HFF-Myc (cell line): Measurements from ENCODE around the gene SLC5A2.

ENCODE experiments used
- DNase-seq: peaks from one replicate; pipeline ENCODE4 v3.0.0-alpha.2; 2011; ENCODE audit warnings: low read depth; ENCODE audit errors: extremely low read depth
- H3K4me3 ChIP-seq: replicated peaks from 2 replicates; pipeline ENCODE4 v1.5.1; 2011; ENCODE audit warnings: low read depth, mild to moderate bottlenecking, control low read depth, low read length
- TF ChIP-seq, protein P1 (sequence below): IDR thresholded peaks from 2 replicates; pipeline ENCODE4 v1.5.1; 2012; ENCODE audit warnings: mild to moderate bottlenecking, low read depth, low read length, control low read depth; ENCODE audit errors: missing control alignments

Gene SLC5A2

DNA sequence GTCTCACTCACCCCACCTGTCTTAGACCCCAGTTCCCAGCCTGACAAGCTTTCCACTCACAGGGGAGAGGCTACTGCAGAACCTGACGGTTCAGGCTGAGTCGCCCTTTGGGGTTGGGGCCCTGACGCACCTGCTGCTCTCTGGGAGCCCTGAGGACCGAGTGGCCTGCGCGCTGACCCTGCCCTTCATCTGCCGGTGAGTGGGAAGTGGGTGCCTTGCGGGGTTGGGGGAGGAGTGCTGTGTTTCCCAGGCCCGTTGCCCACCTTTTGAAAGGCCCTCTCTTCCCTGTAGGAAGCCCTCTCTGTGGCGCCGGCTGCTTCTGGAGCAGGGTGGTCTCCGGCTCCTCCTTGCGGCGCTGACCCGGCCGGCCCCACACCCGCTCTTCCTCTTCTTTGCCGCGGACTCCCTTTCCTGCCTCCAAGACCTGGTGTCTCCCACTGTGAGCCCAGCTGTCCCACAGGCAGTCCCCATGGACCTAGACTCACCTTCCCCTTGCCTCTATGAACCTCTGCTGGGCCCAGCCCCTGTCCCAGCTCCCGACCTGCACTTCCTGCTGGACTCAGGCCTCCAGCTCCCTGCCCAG, 17.0 kb upstream of the SLC5A2 start:
- TF ChIP-seq, protein P1, sequence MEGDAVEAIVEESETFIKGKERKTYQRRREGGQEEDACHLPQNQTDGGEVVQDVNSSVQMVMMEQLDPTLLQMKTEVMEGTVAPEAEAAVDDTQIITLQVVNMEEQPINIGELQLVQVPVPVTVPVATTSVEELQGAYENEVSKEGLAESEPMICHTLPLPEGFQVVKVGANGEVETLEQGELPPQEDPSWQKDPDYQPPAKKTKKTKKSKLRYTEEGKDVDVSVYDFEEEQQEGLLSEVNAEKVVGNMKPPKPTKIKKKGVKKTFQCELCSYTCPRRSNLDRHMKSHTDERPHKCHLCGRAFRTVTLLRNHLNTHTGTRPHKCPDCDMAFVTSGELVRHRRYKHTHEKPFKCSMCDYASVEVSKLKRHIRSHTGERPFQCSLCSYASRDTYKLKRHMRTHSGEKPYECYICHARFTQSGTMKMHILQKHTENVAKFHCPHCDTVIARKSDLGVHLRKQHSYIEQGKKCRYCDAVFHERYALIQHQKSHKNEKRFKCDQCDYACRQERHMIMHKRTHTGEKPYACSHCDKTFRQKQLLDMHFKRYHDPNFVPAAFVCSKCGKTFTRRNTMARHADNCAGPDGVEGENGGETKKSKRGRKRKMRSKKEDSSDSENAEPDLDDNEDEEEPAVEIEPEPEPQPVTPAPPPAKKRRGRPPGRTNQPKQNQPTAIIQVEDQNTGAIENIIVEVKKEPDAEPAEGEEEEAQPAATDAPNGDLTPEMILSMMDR: no peak
- no peak overlapping the region for H3K4me3 ChIP-seq
- no peak for DNase-seq

DNA sequence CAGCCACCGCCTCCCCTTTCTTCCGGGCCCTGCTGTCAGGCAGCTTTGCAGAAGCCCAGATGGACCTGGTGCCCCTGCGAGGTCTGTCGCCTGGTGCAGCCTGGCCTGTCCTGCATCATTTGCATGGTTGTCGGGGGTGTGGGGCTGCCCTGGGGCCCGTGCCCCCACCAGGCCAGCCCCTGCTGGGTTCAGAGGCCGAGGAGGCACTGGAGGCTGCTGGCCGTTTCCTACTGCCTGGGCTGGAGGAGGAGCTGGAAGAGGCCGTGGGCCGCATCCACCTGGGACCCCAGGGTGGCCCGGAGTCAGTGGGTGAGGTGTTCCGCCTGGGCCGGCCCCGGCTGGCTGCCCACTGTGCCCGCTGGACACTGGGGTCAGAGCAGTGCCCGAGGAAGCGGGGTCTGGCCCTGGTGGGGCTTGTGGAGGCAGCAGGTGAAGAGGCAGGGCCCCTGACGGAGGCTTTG, 16.5 kb upstream of the SLC5A2 start:
- no peak overlapping the region for H3K4me3 ChIP-seq
- TF ChIP-seq, protein P1: no peak

DNA sequence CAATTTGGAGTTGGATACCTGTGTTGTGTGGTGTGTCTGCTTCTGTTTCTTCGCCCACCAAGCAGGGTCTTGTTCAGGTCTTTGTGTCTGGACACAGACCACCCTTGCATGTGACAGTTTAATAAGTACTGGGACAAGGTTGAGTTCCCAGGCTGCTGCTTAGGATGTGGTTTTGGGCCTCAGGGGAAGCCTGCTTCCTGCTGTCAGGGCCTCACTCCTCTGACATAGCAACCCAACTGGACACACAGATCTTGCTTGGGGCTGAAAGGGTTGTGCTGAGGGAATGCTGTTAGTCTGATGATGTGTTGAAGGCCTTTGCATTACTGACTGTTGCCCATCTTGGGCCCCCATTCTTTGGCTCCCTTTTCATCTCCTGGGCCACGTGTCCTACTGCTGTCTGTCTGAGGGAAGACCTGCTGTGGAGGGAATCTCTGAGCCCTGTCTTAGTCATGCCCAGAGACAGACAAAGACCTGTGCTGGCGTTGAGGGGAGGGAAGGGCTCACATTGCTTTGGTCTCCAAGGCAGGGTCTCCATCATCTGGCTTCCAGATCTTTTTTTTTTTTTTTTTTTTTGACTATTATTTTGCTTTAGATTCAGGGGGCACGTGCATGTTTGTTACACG, 15.7 kb upstream of the SLC5A2 start:
- DNase-seq: no peak
- H3K4me3 ChIP-seq: no peak overlapping the region
- TF ChIP-seq, protein P1: no peak

More for the DNA sequence above, 16.5 kb upstream of the SLC5A2 start:
- no peak for DNase-seq

DNA sequence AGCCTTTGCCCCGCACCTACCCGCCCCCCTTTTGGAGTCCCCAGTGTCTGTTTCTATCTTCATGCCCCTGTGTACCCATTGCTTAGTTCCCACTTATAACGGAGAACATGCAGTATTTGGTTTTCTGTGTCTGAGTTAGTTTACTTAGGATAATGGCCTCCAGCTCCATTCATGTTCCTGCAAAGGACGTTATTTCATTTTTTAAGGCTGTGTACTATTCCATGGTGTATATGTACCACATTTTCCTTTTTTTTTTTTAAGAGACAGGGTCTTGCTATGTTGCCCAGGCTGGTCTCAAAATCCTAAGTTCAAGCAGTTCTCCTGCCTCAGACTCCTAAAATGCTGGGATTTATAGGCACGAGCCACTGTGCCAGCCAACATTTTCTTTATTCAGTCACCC, 15.1 kb upstream of the SLC5A2 start:
- TF ChIP-seq, protein P1: no peak
- DNase-seq: no peak
- H3K4me3 ChIP-seq: no peak overlapping the region

DNA sequence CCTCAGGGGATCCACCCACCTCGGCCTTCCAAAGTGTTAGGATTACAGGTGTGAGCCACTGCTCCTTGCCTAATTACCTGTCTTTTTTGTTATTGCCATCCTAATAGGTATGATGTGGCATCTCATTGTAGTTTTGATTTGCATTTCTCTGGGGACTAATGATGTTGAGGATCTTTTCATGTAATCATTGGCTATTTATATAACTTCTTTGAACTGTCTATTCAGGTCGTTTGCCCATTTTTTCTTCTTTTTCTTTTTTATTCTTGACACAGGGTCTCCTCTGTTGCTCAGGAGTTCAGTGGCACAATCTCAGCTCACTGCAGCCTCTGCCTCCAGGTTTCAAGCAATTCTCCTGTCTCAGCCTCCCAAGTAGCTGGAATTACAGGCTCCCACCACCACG, 12.3 kb upstream of the SLC5A2 start:
- H3K4me3 ChIP-seq: no peak overlapping the region
- DNase-seq: no peak
- TF ChIP-seq, protein P1: no peak

DNA sequence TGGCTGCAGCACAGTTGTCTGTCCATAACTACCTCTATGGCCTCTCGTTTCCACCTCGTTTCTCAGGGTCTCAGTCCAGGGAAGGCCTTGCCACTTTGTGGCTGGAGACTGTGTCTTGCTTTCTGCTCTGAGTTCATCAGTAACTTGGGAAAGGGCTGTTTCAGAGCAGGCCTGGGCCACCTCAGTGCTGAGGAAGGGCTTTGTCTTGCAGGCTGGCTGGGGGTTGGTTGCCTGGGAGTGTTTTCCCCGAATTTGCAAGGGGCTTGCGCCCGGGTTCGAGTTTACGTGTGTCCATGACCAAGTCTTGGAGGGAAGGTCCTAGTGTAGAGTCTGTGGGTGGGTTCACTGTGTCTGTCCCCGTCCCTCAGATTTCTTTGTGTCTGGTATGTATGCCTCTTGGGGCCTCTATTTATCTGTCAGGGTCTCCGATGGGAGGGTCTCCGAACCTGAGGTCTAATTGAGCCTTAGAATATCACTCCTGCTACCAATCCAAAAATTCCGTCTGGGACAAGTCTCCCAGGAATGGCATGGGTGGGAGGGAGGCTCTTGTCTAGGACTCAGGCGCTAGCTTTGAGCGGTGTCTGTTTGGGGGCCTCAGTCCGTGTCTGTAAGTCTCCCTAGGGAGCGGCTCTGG, 11.6 kb upstream of the SLC5A2 start:
- peak overlapping the region; percentile 68 for H3K4me3 ChIP-seq
- TF ChIP-seq, protein P1: no peak
- no peak for DNase-seq
